GM19455 (cell line): ENCODE results near the gene ZNF654.
"Not testable (repeated sequence)": the region's sequence is repeated elsewhere in the genome, so short reads cannot be mapped to it uniquely, and the experiment has no call there.

Source experiments
- ATAC-seq: cut with Tn5 transposase; IDR thresholded peaks from one replicate; pipeline ENCODE4 v1.9.1; 2021; ENCODE audit not compliant: unreplicated experiment

The ZNF654 gene

DNA sequence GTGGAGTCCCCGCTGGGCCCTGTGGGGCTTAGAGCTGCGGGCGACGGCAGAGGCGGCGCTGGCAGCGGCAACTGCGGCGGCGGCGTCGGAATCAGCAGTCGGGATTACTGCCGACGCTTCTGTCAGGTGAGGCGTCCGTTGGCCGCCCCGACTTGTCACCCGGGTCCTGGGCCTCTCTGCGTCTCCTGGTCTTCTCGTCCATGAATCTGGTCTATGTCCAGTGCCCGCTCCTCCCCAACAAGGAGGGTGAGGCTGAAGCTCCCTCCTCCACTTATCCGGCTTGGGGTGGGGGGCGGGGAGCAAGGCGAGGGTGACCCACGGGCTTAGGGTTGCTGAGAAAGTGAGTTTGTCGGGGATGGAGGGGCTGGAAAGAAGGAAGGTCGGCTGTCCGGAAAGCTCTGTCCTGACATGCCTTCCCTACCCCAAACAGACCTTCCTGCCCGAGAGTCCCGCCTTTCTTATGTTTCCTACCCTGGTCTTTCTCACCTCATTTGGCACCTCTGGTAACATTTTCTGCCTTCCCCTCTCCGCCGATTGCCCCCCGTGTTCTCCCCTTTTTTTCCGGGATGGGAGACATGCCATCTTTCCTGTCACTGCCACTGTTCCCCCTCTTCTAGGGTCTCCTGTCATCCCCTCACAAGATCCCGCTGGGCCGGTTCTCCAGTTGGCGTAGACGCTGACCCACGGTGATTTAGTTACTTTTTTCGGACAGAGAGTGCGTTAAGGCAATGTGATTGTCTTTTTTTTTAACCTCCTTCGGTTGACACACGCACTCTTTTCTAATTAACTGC is 520 bp downstream of the ZNF654 start:
- peak; percentile 16 for ATAC-seq

DNA sequence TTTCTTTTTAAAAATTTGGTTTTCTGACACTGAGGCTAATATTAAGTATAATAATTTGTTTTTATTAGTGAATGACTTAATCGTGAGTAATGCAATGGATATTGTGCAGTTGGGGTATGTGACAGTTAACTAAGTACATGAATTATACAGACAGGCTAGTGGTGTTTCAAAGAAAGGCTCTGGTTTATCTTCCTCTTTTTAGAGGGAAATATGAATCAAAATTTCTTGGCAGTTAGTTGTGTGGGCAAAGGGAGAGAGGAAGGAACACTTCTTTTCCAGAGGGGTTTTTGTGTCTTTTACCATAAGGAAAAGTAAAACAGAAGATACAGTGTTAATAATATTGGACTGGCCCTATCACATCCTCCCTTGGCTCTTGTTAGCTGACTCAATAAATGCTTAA is 2.7 kb downstream of the ZNF654 start:
- ATAC-seq = no peak

DNA sequence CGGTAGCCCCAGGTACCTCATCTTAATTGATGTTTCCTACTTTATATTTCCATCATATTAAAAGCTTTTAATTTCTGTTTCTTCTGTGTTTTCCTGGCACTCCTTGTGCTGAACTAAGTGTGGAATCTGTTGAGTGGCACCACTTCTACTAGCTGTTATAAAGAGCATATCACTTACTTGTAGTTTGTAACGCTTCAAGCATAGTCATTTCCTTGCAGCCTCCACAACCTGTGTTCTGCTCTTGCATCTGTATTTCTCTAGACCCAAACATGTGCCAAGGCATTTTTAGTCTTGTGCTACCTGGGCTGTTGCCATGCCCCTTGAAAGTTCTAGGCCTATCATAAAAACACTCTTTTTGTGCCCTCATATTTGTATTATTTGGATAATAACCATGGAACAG is 16.0 kb downstream of the ZNF654 start:
- no peak for ATAC-seq

DNA sequence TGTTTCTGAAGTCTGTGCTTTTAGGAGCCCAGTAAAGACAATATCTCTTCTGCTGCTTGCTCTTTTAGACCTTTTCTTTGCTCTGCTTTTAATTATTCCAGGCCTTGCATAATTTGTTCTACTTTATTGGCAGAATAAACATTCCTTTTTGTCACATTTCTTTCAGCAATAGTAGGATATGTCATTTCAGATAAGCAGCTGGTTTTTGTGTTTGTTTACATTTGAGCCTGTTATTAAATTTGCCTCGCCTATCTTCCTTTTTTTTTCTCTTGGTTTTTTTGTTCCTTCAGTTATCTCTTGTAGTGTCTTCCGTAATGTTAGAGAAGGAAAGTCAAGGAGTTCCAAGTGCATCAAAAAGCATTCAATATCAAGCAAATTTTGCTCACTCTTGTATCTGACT is 16.4 kb downstream of the ZNF654 start:
- ATAC-seq = no peak

DNA sequence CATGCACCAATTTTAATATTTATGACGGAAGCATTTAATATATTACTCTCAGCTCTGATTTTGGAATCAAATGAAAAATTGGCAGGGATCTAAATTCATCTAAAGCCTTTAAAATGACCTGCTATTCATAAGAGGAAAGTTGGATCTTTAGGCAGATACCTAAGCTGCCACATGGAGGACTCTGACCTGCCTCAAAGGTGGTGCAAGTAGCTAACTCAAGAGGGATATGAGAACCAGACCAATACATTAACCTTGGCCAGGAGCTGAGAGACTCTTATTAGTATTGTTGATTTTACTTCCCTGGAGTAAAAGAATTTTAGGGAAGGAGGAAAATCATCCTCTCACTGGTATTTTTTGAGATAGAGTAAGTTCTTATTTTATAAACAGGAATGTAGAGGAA is 17.7 kb downstream of the ZNF654 start:
- no peak for ATAC-seq

DNA sequence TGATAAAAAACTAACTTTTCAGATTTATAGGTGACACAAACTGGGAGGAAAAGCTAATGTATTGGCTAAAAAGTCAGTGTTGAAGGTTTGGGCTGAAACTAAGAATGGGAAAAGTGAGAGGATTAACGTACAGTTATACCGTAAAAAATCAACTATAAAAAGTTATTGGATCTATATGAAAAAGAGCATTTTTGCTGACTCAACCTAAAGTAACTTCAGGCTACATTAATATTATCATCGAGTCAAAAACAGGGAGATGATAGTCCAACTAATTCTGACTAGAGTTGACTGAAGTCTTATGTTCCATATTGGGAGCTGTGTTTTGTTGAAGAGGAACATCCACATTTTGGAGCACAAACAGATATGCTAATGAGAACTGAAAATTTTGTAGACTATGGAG is 19.9 kb downstream of the ZNF654 start:
- no peak for ATAC-seq

DNA sequence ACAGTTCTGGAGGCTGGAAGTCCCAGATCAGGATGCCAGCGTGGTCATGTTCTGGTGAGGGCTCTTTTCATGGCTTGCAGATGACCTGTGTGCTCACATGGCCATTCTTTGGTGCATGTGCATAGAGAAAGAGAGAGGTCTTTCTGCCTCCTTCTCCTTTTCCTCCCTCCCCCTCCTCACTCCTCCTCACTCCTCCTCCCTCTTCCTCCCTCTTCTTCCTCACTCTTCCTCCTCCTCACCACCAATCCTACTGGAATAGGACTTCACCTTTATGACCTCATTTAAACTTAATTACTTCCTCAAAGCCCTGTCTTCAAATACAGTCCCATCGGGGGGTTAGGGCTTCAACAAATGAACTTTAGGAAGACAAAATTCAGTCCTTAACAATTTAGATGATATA is 23.8 kb downstream of the ZNF654 start:
- ATAC-seq = no peak

DNA sequence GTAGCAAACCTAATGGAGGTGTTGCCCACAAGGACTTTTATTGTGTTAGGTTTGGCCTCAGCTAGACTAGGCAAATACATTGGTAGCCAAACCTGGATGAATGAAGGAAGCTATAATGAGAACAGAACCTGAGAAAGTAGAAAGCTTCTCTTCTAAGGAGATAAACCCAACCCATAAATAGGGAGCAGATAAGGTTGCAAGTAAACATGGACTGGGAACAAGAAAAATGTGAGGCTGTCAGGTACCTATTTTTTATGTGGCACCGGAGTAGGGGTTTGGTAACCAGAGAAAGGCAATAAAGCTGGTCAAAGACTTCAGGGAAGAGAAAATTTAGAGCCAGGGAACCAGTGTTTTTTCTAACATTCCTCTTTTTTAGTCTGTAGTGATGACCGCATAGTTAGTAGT is 25.0 kb downstream of the ZNF654 start:
- no peak for ATAC-seq

DNA sequence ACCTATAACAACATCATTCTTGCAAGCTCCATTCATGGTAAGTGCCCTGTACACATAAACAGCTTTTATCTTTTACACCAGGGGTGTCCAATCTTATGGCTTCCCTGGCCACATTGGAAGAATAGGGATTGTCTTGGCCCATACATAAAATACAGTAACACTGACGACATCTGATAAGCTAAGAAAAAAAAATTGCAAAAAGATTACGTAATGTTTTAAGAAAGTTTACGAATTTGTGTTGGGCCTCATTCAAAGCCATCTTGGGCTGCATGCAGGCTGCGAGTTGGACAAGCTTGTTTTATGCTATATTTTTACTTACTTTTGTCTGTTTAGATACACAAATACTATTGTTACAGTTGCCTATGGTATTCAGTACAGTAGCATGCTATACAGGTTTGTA is 31.6 kb downstream of the ZNF654 start:
- ATAC-seq = no peak

DNA sequence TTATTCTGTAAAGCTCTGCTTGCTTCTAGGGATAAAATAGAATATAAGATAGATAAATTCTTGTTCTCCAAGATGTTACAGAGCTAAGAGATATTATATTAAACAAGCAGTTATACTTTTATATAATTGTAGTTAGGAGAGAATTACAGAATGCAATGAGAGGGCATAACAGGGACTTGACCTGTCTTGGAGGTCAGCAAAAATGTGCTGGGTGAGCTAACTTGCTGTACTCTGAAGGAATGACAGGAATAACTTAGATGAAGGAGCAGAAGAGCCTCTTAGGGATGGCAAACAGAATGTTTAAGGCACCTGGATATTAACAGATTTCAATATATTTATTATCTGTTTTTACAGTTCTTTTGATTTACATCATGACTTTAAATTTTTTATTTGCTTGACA is 33.2 kb downstream of the ZNF654 start:
- no peak for ATAC-seq

DNA sequence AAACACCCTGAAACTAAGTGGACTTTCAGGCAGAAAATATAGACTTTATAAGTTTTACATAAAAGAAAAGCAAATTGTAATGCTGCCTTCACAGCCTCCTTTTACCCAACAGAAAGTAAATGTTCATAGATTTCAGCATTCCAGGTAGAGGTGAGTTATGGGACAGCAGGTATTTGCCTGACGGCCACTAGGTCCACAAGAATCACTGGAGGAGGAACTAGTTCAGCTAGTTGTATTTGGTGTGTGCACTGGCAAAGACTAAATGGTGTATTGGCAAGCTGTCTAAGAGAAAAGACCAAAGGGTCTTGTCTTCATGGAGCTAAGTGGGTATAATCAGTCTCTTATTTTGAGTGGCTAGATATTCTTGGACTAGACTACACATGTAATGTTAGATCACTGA is 34.2 kb downstream of the ZNF654 start:
- no peak for ATAC-seq

DNA sequence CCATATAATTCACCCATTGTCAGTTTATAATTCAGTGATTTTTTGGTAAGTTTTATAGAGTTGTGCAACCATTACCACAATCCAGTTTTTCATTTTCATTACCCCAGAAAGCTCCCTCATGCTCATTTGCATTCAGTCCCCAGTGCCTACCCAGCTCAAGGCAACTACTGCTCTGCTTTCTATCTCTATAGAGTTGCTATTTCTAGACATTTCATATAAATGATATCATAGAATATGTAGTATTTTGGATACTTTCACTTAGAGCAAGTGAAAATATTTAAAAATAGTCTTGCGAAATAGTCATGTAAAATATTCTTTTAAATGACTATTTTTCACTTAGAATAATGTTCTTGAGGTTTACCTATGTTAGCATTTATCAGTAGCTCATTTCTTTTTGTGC is 42.1 kb downstream of the ZNF654 start:
- ATAC-seq = peak; percentile 81

DNA sequence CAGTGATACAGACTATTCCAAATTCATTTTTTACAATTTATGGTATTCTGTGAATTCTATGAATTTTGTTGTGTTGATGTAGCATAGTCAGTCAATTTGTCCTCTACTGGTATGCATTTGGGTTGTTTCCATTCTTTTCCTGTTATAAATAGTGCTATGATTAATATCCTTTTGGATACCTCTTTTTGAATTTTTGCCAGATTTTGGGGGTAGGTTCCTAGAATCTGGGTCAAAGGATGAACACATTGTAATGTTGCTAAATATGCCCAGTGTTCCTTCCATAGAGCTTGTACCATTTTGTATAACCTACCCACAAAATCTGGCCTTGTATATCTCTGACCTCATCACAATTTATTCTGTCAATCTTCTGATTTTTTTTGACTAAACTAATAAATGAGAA is 46.3 kb downstream of the ZNF654 start:
- no peak for ATAC-seq

DNA sequence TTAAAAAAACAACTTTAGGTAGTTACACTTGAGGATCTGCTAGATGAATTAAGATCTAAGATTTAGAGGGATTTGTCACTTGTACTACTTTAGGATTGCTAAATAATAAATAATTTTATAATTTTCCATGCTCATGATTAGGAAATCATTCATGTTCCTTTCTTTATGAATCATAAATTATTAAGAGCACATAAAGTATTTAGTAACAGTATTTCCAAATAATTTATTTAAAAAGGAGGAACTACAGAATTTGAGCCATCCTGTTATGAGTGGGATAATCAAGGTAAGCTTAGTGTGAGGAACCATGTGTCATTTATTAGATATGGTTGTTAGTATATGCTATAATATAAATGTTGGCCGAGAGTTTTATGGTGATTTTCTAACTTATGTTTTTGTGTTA is 53.2 kb downstream of the ZNF654 start:
- ATAC-seq = no peak

DNA sequence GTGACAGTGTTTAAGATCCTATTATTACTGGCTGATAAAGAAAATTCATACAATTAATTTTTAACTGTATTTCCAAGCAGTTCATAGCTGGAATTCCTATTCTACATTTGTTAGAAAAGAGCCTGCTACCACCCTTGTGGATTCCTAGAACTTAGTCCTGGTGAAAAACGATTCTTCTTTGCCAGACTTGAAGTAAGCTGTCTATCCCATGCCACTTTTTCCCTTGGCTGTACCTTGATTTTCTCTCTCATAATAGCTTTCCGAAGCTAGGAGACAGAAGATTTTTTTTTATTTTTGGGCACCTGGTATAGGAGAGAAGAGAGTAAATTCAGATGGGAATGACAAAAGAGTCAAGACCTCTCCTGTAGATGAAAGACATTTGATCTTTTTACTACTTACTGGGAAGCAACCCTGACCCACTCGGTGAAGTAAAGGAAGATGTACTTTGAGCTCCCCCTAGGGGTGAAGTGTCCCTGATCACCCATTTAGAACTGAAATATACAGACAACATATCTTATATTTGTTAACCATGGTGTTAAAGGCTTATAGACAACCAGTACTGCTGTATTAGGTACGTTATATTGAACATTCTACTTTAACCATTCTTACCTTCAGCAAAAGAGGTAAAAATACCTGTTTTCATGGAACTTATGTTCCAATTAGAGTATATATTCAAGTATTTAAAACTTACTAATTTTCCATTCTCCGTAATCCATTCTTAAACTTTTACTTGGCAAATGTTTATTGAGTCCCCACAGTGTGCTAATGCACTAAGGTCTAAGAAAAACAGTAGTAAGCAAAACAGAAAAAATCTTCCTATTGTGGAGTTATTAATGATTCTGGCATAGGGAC is 54.5 kb downstream of the ZNF654 start:
- peak; percentile 90 for ATAC-seq

DNA sequence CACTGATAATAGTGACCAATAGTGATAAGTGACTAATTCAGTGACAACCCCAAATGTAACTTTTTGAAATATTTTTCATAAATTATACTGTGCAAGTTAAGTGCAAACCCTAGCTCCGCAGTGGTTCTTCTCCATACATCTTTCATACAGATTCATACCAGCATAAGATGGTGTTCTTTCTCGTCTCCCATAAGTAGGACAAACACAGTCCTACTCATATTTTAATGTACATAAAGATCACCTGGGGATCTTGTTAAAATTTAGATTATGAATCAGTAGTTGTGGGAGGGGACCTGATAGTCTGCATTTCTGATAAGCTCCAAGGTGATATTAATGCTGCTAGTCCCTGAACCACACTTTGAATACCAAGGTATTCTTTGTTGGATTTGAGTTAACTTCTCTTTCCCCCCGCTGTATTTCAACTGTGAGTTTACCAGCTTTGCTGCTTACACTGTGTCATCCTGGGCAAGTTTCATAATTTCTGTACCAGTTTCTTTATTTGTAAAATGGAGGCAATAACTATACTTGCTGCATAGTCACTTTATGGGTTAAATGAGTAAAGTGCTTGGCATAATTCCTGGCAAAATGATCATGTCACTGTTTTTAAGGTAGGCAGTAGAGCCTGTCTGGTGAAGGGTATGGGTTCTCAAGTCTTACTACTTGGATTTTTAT is 56.0 kb downstream of the ZNF654 start:
- ATAC-seq = no peak

DNA sequence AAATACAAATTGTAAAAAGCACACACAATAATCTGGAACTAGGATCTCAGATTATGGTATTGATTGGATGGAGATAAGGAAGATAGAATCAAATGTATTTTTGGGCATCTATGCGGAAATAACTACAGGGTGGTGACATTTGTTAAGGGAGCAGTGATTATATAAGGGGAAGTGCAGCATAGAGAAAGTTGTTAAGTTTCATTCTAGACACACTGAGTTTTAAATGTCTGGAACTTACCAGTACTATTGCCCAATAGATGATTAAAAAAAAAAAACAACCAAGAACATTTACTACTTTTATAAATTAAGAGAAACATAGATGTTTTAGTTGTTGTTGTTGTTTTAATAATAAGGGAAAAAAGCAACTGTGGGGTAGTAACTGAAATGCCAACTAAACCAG is 58.6 kb downstream of the ZNF654 start:
- ATAC-seq = no peak

DNA sequence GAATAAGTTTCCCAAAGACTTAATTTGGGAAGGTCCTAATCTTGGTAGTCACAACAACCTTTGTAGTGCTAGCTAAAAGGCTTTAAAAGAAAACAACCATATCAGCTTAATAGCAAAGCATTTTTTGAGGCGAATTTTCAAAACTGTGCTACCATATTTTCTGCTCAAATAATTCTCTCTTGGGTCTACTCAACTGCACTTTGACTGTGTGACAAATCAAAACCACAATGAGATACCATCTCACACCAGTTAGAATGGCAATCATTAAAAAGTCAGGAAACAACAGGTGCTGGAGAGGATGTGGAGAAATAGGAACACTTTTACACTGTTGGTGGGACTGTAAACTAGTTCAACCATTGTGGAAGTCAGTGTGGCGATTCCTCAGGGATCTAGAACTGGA is 59.5 kb downstream of the ZNF654 start:
- ATAC-seq = not testable (repeated sequence)

DNA sequence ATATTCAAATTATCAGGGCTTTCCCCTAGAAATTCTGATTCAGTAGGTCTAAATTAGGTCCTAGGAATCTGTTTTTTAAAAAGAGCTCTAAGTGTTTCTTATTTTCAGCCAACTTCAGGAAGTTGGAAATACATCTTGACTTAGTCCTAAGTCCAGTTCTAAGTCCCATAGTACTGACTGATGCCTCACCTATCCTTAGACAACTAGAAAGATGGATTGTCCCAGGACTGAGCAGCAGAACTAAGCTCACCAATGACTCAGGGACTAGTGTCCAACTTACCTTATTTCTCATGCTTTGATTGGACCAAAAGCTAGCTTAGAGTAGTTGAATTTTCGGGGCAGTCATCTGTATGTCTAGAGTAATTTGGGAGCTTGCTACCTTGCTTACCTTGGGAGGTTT is 64.5 kb downstream of the ZNF654 start:
- no peak for ATAC-seq

DNA sequence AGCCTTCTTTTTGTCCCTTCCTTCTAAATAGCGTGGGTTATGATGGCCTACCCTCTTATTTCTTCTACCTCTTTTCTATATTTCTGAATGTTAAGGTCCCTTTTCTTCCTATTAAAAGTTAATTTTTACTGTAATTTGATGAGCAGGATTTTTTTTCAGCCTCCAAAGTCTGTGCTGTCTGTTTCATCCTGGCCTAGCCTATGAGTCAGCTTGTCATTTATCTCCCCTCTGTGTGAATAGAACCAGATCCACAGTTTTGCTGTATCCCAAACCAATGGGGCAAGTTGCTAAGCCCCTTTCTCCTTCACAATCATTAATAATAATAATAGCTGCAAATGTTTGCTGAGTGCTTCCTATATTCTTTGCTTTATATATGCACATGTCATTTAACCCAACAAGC is 72.6 kb downstream of the ZNF654 start:
- no peak for ATAC-seq

DNA sequence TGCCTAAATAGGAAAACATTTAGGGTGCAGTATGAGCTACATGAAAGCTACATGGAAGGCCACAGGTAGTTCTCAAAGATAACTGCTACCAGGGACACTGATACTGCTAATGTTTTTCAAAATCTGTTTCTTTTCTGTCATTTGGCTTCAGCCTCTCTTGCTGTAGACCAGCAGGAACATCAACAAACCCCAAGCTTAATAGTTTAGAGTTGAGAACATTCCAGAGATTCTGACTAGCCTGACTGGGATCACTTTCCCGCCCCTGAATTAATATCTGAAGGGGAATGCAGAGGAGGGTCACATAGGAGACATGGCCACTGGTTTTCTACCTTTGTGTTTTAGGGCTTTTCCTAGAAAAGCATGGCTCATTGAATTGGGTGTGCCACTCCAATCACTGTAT is 73.8 kb downstream of the ZNF654 start:
- ATAC-seq = no peak

DNA sequence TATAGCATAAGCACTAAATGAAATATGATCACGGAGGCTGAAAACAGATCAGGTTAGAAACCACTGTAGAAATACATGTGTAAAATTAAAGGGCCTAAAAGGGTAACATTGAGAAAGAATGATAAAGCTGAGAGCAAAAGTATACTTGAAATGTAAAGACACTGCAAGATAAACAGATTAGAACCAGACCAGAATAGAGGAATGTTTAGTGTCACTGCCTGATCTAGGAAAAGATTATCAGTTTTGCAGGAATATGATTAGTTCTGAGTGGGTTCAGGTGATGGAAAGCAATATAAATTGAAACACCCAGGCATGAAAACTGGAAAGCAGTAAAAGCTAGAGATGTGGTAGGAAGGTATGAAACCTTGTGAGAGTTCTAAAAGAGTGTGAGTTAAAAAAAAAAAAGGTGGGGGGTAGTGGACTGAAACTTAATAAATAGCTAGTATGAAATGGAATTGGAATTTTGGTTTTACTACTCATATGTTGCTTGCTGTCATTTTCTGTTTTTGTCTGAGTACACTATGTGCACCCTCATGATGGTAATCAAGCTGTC is 74.7 kb downstream of the ZNF654 start:
- no peak for ATAC-seq
